Heart left ventricle (tissue), 16 donors: Measurements from ENCODE around the gene TUBB2A. TPM values are rescaled to one million over a fixed set of nuclear protein-coding genes. Genes with fewer than 3 reads are reported as not detected.

ENCODE experiments used
- ATAC-seq, 4 donors: fragments of 200-7000 bp; cut with Tn5 transposase; one replicate each; pipeline ENCODE4 v1.9.1; 2020 to 2022; ENCODE audit warnings: moderate library complexity in 4 of 4, mild to moderate bottlenecking in 3 of 4, moderate number of reproducible peaks in 1 of 4
- DNase-seq, 5 donors: peaks; one replicate each; pipeline ENCODE4 v3.0.0-alpha.2; 2020
- H3K27ac ChIP-seq, 12 donors: fragments of 200-600 bp; sonication (generic) in 4 of 12; one replicate each; pipeline versions ENCODE4 v1.5.0 to v1.8.0; 2016 to 2022; ENCODE audit warnings: mild to moderate bottlenecking in 2 of 12
- H3K27me3 ChIP-seq, 9 donors: fragments of 200-600 bp; sonication (generic) in 2 of 9; one replicate each; pipeline versions ENCODE4 v1.5.1 to v1.8.0; 2016 to 2022; ENCODE audit warnings: mild to moderate bottlenecking in 3 of 9
- H3K36me3 ChIP-seq, 9 donors: fragments of 200-600 bp; sonication (generic) in 2 of 9; one replicate each; pipeline versions ENCODE4 v1.5.0 to v1.8.0; 2018 to 2022; ENCODE audit warnings: mild to moderate bottlenecking in 2 of 9
- H3K4me1 ChIP-seq, 12 donors: fragments of 200-600 bp; sonication (generic) in 4 of 12; one replicate each; pipeline versions ENCODE4 v1.5.0 to v1.8.0; 2016 to 2022; ENCODE audit warnings: mild to moderate bottlenecking in 3 of 12
- H3K4me3 ChIP-seq, 12 donors: fragments of 200-600 bp; sonication (generic) in 4 of 12; one replicate each; pipeline versions ENCODE4 v1.5.0 to v1.8.0; 2017 to 2022; ENCODE audit warnings: mild to moderate bottlenecking in 9 of 12, moderate library complexity in 4 of 12
- H3K9me3 ChIP-seq, 12 donors: fragments of 200-600 bp; sonication (generic) in 4 of 12; one replicate each; pipeline versions ENCODE4 v1.5.0 to v1.8.0; 2016 to 2022; ENCODE audit warnings: mild to moderate bottlenecking in 1 of 12
- POLR2A ChIP-seq, 2 donors: fragments of 450-650 bp; IDR thresholded peaks; one replicate each; pipeline ENCODE4 v1.6.1; 2017; ENCODE audit warnings: antibody characterized with exemption in 2 of 2, mild to moderate bottlenecking in 2 of 2, moderate library complexity in 2 of 2
- WGBS, 4 donors: extraction: QIAGEN DNeasy Blood & Tissue Kit in 2 of 4; methylation state at CpG; one replicate each; pipeline versions ENCODE4 v1.1.5 to v1.1.7; 2013 to 2018; 5-methylcytosine and 5-hydroxymethylcytosine counted together
- intact Hi-C, 10 donors: fragments of 100-400 bp; cut with DNase I; formaldehyde crosslinking; loops; one replicate each; pipeline versions ENCODE4 v1.11.1 to v1.14.2; 2022
- polyA plus RNA-seq, 2 donors: library from polyadenylated mRNA; stranded (reverse); fragments of 200-250 nt; gene quantifications; one replicate each; pipeline ENCODE4 v1.2.3, GENCODE V29; 2013
- total RNA-seq, 9 donors: library from RNA; depleted of rRNA in 2 of 9; stranded (reverse); fragments of >200 nt in 2 of 9; fragmentation: NEBNext Ultra II Directional in 3 of 9; extraction: Animal tissue kit (Norgen Biotek cat#: 25700) in 3 of 9; gene quantifications; one replicate each; pipeline versions ENCODE4 v1.1.0 to v1.2.4, GENCODE V29; 2016 to 2023
- TF ChIP-seq, protein P1 (sequence below), 12 donors: fragments of 200-600 bp; sonication (generic) in 4 of 12; IDR thresholded peaks; one replicate each; pipeline versions ENCODE4 v1.5.0 to v1.8.0; 2018 to 2022; ENCODE audit warnings: antibody characterized with exemption in 12 of 12, mild to moderate bottlenecking in 5 of 12
- donor health status: ischemic (EF 13 %, LVEDD 7.1; RV severe dilation, severe dysfunction).
- donor health status: healthy with polysubstance abuse.
- donor health status: DM: no; HTN: yes; CAD: no.
- donor health status: DM: no; HTN: no; CAD: no.
- donor health status: ischemic (EF 25% LVEDD 6.9; RV normal size, moderate dysfunction).
- donor health status: ischemic (EF 25% LVEDD 5.7; RV mildly dilated, moderate dysfunction).
- donor health status: healthy.
- donor health status: DM: yes; HTN: yes; CAD: no.
- donor health status: ischemic (EF 35%, LVEDD 5.7; RV mildly dilated, moderate dysfunction).
- donor health status: nonischemic (EF 11% LVEDD 7.7; RV severe dilation, severe dysfunction).
- donor health status: DM: yes; HTN: yes; CAD: no.
- donor health status: PGD.
- donor health status: ischemic (EF 29% LVEDD 5.4; RV normal size, mild dysfunction).
- donor health status: nonischemic (EF 23%, LVEDD 6.1; RV moderate dilation, normal function).

TUBB2A gene
- total and polyA plus RNA-seq, 11 donors = 12.7 to 61.7 (median 26.0) TPM

DNA sequence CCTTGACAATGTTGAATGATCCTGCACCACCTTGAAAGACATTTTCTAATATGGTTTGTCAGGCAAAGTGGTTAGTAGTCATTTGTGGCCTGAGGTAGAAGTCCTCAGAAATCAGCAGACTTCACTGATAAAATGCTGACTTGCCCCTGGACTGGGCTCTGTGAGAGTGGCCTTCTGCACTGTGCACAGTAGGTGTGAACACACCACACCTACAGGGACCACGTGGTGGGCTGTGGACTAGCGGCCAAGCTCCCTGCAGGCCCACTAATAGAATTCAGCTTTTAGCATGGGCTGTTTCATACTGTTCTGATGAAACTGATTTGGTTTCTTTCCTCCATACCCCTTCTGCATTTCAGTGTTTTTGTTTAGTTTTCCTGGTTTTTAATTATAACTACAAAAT lies 31.5 kb downstream of the TUBB2A start:
- TF ChIP-seq POLR2A (IDR thresholded peaks at IDR 0.05) = no peak
- TF ChIP-seq, protein P1, sequence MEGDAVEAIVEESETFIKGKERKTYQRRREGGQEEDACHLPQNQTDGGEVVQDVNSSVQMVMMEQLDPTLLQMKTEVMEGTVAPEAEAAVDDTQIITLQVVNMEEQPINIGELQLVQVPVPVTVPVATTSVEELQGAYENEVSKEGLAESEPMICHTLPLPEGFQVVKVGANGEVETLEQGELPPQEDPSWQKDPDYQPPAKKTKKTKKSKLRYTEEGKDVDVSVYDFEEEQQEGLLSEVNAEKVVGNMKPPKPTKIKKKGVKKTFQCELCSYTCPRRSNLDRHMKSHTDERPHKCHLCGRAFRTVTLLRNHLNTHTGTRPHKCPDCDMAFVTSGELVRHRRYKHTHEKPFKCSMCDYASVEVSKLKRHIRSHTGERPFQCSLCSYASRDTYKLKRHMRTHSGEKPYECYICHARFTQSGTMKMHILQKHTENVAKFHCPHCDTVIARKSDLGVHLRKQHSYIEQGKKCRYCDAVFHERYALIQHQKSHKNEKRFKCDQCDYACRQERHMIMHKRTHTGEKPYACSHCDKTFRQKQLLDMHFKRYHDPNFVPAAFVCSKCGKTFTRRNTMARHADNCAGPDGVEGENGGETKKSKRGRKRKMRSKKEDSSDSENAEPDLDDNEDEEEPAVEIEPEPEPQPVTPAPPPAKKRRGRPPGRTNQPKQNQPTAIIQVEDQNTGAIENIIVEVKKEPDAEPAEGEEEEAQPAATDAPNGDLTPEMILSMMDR (IDR thresholded peaks at IDR 0.05) = no peak
- ATAC-seq = no peak

GRCh38 chr6:3124667-3125066 lies 32.7 kb downstream of the TUBB2A start:
- H3K4me1 ChIP-seq = peaks cover 0 to 22% (median under 1%) of the 10 kb centered on the region in 12 donors
- 81 to 89% (median 85%) methylated on average over 8 of the region's 8 CpGs for WGBS, 4 donors
- H3K9me3 ChIP-seq = no peaks in the 10 kb centered on the region
- DNase-seq (no peak), ATAC-seq (no peak)
- intact Hi-C loops = loop anchor here in 6 of 10 donors (5.0 to 10.0 kb wide), 4 partner anchors 33 to 610 kb away; partner anchors contain the start of gene TUBB2A (in 1 of the 6)
- peaks cover 0 to 14% (median 8%) of the 10 kb centered on the region in 9 donors for H3K36me3 ChIP-seq
- H3K27ac ChIP-seq = no peak overlapping the region
- TF ChIP-seq, protein P1 (IDR thresholded peaks at IDR 0.05) = no peak
- no peak for TF ChIP-seq POLR2A (IDR thresholded peaks at IDR 0.05)
- no peaks in the 10 kb centered on the region for H3K27me3 ChIP-seq
- no peak overlapping the region for H3K4me3 ChIP-seq

More for the DNA sequence above, 31.5 kb downstream of the TUBB2A start:
- H3K36me3 ChIP-seq = peaks cover 0 to 25% (median 13%) of the 10 kb centered on the region in 9 donors
- 32 to 39% (median 36%) methylated on average over 2 of the region's 2 CpGs for WGBS, 4 donors
- DNase-seq = no peak
- no peak overlapping the region for H3K4me3 ChIP-seq
- no peaks in the 10 kb centered on the region for H3K9me3 ChIP-seq
- intact Hi-C loops = loop anchor here (1.0 to 10.0 kb wide), 8 partner anchors 31 to 609 kb away; partner anchors contain the start of gene TUBB2A (in 1 of the 10)
- H3K27me3 ChIP-seq = no peaks in the 10 kb centered on the region
- peaks cover 0 to 19% (median 0%) of the 10 kb centered on the region in 12 donors for H3K4me1 ChIP-seq
- H3K27ac ChIP-seq = peak overlapping the region in 1 of 12 donors; percentile 25

DNA sequence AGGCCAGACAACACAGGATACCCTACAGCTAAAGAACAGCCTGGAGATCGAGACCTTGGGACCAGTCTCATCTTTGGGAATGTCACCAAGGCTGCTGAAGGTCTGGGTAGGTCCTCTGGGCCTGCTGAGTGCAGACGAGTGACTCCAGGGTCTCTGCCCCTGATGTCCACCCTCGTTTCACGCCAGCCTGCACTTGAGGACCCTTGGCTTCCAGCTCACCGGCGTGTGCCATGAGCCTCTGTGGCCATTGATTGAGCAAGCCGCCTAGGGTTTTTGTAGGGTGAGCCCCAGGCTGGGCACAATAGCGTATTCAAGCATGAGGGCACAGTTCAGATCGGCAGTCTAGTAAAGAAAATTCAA lies 34.5 kb downstream of the TUBB2A start:
- H3K27ac ChIP-seq = no peak overlapping the region
- H3K9me3 ChIP-seq = no peaks in the 10 kb centered on the region
- no peak for TF ChIP-seq POLR2A (IDR thresholded peaks at IDR 0.05)
- TF ChIP-seq, protein P1 (IDR thresholded peaks at IDR 0.05) = no peak
- peaks cover 0 to 24% (median 9%) of the 10 kb centered on the region in 12 donors for H3K4me1 ChIP-seq
- no peak for ATAC-seq
- no peak overlapping the region for H3K4me3 ChIP-seq
- no peak for DNase-seq
- 92 to 96% (median 93%) methylated on average over 7 to 9 of the region's 9 CpGs for WGBS, 4 donors
- no peaks in the 10 kb centered on the region for H3K36me3 ChIP-seq
- H3K27me3 ChIP-seq = no peaks in the 10 kb centered on the region
- intact Hi-C loops = loop anchor here in 3 of 10 donors (5.0 to 10.0 kb wide), 2 partner anchors 34 to 612 kb away; partner anchors contain the start of gene TUBB2A (in 1 of the 3)

GRCh38 chr6:3120765-3121089 lies 36.6 kb downstream of the TUBB2A start:
- ATAC-seq (no peak), DNase-seq (no peak)
- Histone ChIP-seq H3K27me3 (no peaks in the 10 kb centered on the region), H3K9me3 (no peaks in the 10 kb centered on the region), H3K27ac (no peak overlapping the region), H3K4me1 (peaks cover 0 to 18% (median 9%) of the 10 kb centered on the region in 12 donors), H3K36me3 (peaks cover 0 to 3% (median 0%) of the 10 kb centered on the region in 9 donors), H3K4me3 (no peak overlapping the region)
- TF ChIP-seq, protein P1 (IDR thresholded peaks at IDR 0.05) = no peak
- no peak for TF ChIP-seq POLR2A (IDR thresholded peaks at IDR 0.05)
- WGBS, 4 donors = 90 to 92% (median 91%) methylated on average over 5 of the region's 5 CpGs
- intact Hi-C loops = loop anchor here in 3 of 10 donors (5.0 to 10.0 kb wide), 2 partner anchors 37 to 614 kb away; partner anchors contain the start of gene TUBB2A (in 1 of the 3)
